Measurements from ENCODE around the gene CSNK1D. TPM values are rescaled to one million over a fixed set of nuclear protein-coding genes. Genes with fewer than 3 reads are reported as not detected.

Gene CSNK1D
- total RNA-seq, 1 donor from 2014 or later = 118 TPM

DNA sequence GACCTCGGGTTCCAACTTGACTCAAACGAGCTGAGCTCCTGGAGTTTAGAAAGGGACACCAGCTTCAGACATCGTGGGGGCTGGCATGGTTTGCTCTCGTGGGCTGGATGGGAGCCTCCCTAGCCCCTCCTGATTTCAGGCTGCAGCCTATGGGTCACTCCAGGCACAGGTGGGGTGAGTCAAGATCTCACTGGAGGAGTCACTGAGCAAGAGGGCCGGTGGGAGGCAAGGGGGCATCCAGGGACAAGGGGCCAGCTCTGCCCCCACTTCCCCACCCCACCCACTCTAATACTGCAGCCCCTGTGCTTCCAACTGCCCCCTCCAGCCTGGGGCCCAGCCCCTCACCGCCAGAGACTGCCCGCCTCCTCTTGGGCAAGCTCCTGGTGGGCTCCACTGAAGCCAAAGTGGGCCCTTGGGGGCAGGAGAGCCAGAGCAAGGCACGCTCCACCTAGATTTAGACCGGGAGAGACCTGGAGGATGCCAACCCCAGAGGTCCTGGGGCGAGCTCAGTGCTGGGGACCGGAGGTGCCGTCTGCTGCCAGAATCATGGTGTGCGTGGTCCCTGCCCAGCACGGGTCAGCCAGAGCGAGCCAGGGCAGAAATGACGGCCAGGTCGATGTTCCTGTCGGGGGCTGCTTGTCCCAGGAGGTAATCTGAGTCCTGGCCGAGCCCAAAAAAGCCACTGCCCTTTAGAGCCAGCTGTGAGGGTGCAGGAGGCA, 38.3 kb downstream of the CSNK1D start:
- no peak for DNase-seq (ENCODE audit: extremely low spot score, unreplicated experiment)
- Mint-ChIP-seq H3K36me3 (ENCODE audit: unreplicated experiment) (no peaks in the 10 kb centered on the region), H3K9me3 (ENCODE audit: unreplicated experiment) (no peaks in the 10 kb centered on the region), H3K4me1 (ENCODE audit: unreplicated experiment) (peaks cover 53% of the 10 kb centered on the region), H3K27ac (ENCODE audit: unreplicated experiment) (no peak overlapping the region), H3K27me3 (ENCODE audit: unreplicated experiment) (no peaks in the 10 kb centered on the region), H3K4me3 (ENCODE audit: unreplicated experiment) (no peak overlapping the region)
- TF ChIP-seq, protein P1, sequence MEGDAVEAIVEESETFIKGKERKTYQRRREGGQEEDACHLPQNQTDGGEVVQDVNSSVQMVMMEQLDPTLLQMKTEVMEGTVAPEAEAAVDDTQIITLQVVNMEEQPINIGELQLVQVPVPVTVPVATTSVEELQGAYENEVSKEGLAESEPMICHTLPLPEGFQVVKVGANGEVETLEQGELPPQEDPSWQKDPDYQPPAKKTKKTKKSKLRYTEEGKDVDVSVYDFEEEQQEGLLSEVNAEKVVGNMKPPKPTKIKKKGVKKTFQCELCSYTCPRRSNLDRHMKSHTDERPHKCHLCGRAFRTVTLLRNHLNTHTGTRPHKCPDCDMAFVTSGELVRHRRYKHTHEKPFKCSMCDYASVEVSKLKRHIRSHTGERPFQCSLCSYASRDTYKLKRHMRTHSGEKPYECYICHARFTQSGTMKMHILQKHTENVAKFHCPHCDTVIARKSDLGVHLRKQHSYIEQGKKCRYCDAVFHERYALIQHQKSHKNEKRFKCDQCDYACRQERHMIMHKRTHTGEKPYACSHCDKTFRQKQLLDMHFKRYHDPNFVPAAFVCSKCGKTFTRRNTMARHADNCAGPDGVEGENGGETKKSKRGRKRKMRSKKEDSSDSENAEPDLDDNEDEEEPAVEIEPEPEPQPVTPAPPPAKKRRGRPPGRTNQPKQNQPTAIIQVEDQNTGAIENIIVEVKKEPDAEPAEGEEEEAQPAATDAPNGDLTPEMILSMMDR (IDR thresholded peaks at IDR 0.05) = no peak

DNA sequence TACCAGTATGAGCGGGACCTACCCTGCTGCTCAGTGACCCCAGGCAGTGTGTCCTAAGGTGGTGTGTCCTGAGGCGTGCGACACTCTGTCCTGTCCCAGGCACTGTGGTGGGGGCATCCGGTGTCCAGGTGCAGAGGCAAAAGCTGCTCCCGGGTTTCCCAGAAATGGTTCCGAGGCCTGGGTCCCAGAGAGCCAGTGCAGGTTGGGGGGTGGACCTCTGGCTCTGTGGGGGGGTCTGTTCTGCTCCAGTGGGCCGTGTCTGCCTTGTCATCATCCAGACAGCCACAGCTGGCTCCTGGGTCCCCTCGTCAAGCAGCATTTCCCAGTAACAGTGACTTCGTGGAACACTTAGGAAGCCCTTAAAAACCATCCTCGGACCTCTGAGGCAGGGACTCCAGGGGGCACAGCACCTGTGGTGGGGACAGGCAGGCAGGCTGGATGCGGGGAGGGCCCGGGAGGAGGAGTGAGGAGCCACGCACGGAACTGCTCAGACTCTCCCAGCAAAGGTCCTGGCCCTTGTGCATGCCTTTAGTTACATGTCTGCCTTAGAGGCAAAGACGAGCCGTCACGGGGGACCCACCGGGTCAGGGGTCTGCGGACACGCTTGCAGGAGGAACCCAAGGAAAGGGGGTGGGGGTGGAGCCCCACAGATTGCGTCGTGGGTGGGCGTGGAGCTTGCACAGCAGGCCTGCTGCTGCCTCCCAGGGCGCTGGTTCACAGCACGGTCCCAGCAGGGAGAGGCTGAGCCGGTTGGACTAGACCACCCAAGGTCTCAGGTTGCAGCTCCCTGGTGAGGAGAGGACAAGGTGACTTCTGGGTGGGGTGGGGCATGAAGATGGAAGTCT, 39.1 kb downstream of the CSNK1D start:
- Mint-ChIP-seq H3K27ac (ENCODE audit: unreplicated experiment) (no peak overlapping the region), H3K4me1 (ENCODE audit: unreplicated experiment) (peaks cover 48% of the 10 kb centered on the region), H3K36me3 (ENCODE audit: unreplicated experiment) (no peaks in the 10 kb centered on the region), H3K27me3 (ENCODE audit: unreplicated experiment) (no peaks in the 10 kb centered on the region), H3K9me3 (ENCODE audit: unreplicated experiment) (no peaks in the 10 kb centered on the region), H3K4me3 (ENCODE audit: unreplicated experiment) (no peak overlapping the region)
- TF ChIP-seq, protein P1 (IDR thresholded peaks at IDR 0.05) = no peak
- DNase-seq (ENCODE audit: extremely low spot score, unreplicated experiment) = no peak

DNA sequence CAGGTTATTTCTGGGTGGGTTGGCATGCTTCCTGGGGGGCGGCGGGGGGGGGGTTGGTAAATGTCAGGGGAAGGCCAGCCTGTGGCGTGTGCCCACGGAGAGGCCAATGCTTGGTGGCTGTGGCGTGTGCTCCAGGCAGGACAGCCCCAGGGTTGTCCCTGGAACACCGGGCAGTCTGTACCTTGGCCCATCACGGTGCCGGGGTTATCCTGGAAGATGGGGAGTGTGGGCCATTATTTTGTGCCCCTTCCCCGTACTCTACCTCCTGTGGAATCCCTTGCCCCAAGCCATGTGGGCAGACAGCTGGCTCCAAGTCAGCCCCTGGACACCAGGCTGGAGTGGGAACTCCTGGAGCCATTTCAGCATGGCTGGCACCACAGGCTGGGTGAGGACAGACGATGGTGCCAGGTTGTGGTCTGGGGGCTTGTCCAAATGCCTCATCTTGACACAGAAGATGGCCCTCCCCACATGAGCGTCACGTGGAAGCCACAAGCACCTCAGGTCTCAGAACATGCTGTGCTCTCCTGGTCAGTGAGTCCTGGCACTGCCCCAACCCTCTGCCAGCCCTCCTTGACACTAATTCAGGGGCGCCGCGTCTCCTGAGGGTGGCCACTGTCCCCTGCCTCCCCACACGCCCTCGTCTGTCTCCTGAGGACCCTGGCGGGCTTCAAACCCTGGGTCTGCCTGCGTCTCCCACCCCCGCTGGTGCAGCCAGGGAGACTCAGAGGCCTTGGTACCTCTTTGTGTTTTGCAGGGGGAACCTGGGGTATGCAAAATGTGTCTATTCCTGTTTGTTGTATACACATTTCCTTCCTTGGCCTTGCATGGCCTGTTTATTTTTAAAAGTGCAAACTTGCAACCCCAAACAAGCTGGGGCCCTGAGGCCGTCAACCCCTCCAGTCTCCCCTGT, 40.4 kb downstream of the CSNK1D start:
- no peak for DNase-seq (ENCODE audit: extremely low spot score, unreplicated experiment)
- Mint-ChIP-seq H3K27ac (ENCODE audit: unreplicated experiment) (no peak overlapping the region), H3K9me3 (ENCODE audit: unreplicated experiment) (no peaks in the 10 kb centered on the region), H3K4me3 (ENCODE audit: unreplicated experiment) (no peak overlapping the region), H3K27me3 (ENCODE audit: unreplicated experiment) (no peaks in the 10 kb centered on the region), H3K36me3 (ENCODE audit: unreplicated experiment) (no peaks in the 10 kb centered on the region), H3K4me1 (ENCODE audit: unreplicated experiment) (peaks cover 37% of the 10 kb centered on the region)
- TF ChIP-seq, protein P1 (IDR thresholded peaks at IDR 0.05) = no peak

DNA sequence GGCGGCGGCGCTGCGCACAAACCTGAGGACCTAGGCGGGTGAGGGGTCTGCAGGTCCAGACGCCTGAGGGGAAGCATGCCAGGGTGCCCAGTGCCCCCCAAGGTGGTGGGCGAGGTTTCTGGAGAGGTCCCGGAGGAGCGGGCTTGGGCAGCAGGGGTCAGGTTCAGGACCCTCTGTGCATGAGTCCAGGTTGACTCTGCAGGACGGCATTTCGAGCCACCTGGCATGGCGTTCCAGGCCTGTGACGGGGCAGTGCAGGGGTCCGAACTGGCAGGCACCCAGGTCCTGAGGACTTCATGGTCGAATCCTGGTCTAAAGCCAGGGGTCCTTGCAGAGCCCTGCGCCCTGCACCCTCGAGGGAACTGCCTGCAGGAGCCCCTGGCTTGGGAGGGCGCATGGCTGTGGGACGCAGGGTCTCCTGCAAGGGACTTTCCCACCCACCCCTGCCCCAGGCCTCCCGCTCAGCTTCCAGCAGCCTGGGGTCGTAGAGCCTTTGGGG, 41.1 kb downstream of the CSNK1D start:
- Mint-ChIP-seq H3K27ac (ENCODE audit: unreplicated experiment) (no peak overlapping the region), H3K4me1 (ENCODE audit: unreplicated experiment) (peaks cover 30% of the 10 kb centered on the region), H3K4me3 (ENCODE audit: unreplicated experiment) (no peak overlapping the region), H3K27me3 (ENCODE audit: unreplicated experiment) (no peaks in the 10 kb centered on the region), H3K36me3 (ENCODE audit: unreplicated experiment) (no peaks in the 10 kb centered on the region), H3K9me3 (ENCODE audit: unreplicated experiment) (no peaks in the 10 kb centered on the region)
- TF ChIP-seq, protein P1 (IDR thresholded peaks at IDR 0.05) = no peak
- DNase-seq (ENCODE audit: extremely low spot score, unreplicated experiment) = no peak
